ENCODE data around the gene EID1. TPM values are rescaled to one million over a fixed set of nuclear protein-coding genes. Genes with fewer than 3 reads are reported as not detected.

Gene EID1
- total RNA-seq, 1 experiment from 2014 or later, result 104 TPM

Other genes starting within 250 kb of the EID1 start
- 3.3 to 5.2 TPM (median 3.7 TPM) in 3 replicates for gene FBN1, start 232.4 kb upstream of the EID1 start, total RNA-seq (2021)
- gene CEP152, start 67.1 kb upstream of the EID1 start, total RNA-seq (2021), result 12.8 to 16.7 TPM (median 13.0 TPM) in 3 replicates
- gene SHC4, start 85.8 kb downstream of the EID1 start, total RNA-seq (2021), result 0.44 to 0.63 TPM (median 0.46 TPM) in 3 replicates
- 28.4 to 30.5 TPM (median 30.4 TPM) in 3 replicates for gene SECISBP2L, start 168.3 kb downstream of the EID1 start, total RNA-seq (2021)

Data from WTC11 (cell line).